H9 (cell line): ENCODE data around the gene TSPAN18. TPM values are rescaled to one million over a fixed set of nuclear protein-coding genes. Genes with fewer than 3 reads are reported as not detected.

Source experiments
- DNase-seq: peaks from one replicate; pipeline ENCODE4 v3.0.0-alpha.2; 2017
- H2AFZ ChIP-seq: one replicate; pipeline ENCODE4 v1.6.1; 2013; ENCODE audit warnings: mild to moderate bottlenecking, low read length, control low read depth, moderate library complexity
- H2AK5ac ChIP-seq: 2 replicates; pipeline ENCODE4 v1.6.1; 2013; ENCODE audit warnings: low read length, control low read depth, mixed read lengths; ENCODE audit not compliant: insufficient read length
- H2BK120ac ChIP-seq: one replicate; pipeline ENCODE4 v1.6.1; 2013; ENCODE audit warnings: low read depth, mild to moderate bottlenecking, low read length, control low read depth, inconsistent platforms; ENCODE audit not compliant: poor library complexity, severe bottlenecking
- H2BK12ac ChIP-seq: 2 replicates; pipeline ENCODE4 v1.6.1; 2013; ENCODE audit warnings: low read length, control low read depth, mixed read lengths, low read depth; ENCODE audit not compliant: insufficient read length
- H2BK15ac ChIP-seq: 2 replicates; pipeline ENCODE4 v1.6.1; 2013; ENCODE audit warnings: low read depth, low read length, control low read depth
- H2BK20ac ChIP-seq: one replicate; pipeline ENCODE4 v1.6.1; 2013; ENCODE audit warnings: low read depth, mild to moderate bottlenecking, low read length, control low read depth, inconsistent platforms; ENCODE audit not compliant: poor library complexity, severe bottlenecking
- H2BK5ac ChIP-seq: 2 replicates; pipeline ENCODE4 v1.6.1; 2013; ENCODE audit warnings: low read length, control low read depth, mixed read lengths; ENCODE audit not compliant: insufficient read length
- H3K14ac ChIP-seq: 2 replicates; pipeline ENCODE4 v1.6.1; 2013; ENCODE audit warnings: low read length, control low read depth; ENCODE audit not compliant: insufficient read depth
- H3K18ac ChIP-seq: 2 replicates; pipeline ENCODE4 v1.6.1; 2013; ENCODE audit warnings: low read depth, mild to moderate bottlenecking, mixed read lengths, low read length, control low read depth; ENCODE audit not compliant: insufficient read length
- H3K23ac ChIP-seq: 2 replicates; pipeline ENCODE4 v1.6.1; 2013; ENCODE audit warnings: low read length, control low read depth, mixed read lengths, low read depth; ENCODE audit not compliant: insufficient read length
- H3K23me2 ChIP-seq: 2 replicates; pipeline ENCODE4 v1.6.1; 2013; ENCODE audit warnings: low read depth, mild to moderate bottlenecking, mixed read lengths, low read length, control low read depth; ENCODE audit not compliant: insufficient read length, poor library complexity, severe bottlenecking
- H3K27ac ChIP-seq: 2 replicates; pipeline ENCODE4 v1.5.1; 2013; ENCODE audit warnings: low read length, control low read depth, mixed read lengths, low read depth; ENCODE audit not compliant: insufficient read length
- H3K27me3 ChIP-seq: 2 replicates; pipeline ENCODE4 v1.6.1; 2013; ENCODE audit warnings: low read length, control low read depth, inconsistent platforms; ENCODE audit not compliant: insufficient read depth
- H3K4ac ChIP-seq: 2 replicates; pipeline ENCODE4 v1.6.1; 2013; ENCODE audit warnings: low read depth, mild to moderate bottlenecking, control low read depth, inconsistent platforms, low read length, moderate library complexity
- H3K4me1 ChIP-seq: 2 replicates; pipeline ENCODE4 v1.6.1; 2013; ENCODE audit warnings: low read length, control low read depth, inconsistent platforms; ENCODE audit not compliant: insufficient read depth
- H3K4me2 ChIP-seq: 2 replicates; pipeline ENCODE4 v1.6.1; 2013; ENCODE audit warnings: low read length, control low read depth, mixed read lengths; ENCODE audit not compliant: insufficient read length, insufficient read depth
- H3K56ac ChIP-seq: 2 replicates; pipeline ENCODE4 v1.6.1; 2013; ENCODE audit warnings: low read depth, mild to moderate bottlenecking, mixed read lengths, low read length, control low read depth; ENCODE audit not compliant: insufficient read length
- H3K79me1 ChIP-seq: 2 replicates; pipeline ENCODE4 v1.6.1; 2013; ENCODE audit warnings: low read depth, mild to moderate bottlenecking, moderate library complexity, low read length, control low read depth, inconsistent platforms; ENCODE audit not compliant: insufficient read depth, poor library complexity, severe bottlenecking
- H3K79me2 ChIP-seq: 2 replicates; pipeline ENCODE4 v1.6.1; 2013; ENCODE audit warnings: low read length, control low read depth, inconsistent platforms; ENCODE audit not compliant: insufficient read depth
- H3K9ac ChIP-seq: 2 replicates; pipeline ENCODE4 v1.6.1; 2013; ENCODE audit warnings: low read length, control low read depth, mixed read lengths; ENCODE audit not compliant: insufficient read length; ENCODE audit errors: extremely low read depth
- H3K9me3 ChIP-seq: one replicate; pipeline ENCODE4 v1.6.1; 2013; ENCODE audit warnings: low read depth, low read length, inconsistent platforms; ENCODE audit not compliant: control insufficient read depth
- H3T11ph ChIP-seq: one replicate; pipeline ENCODE4 v1.6.1; 2013; ENCODE audit warnings: mild to moderate bottlenecking, low read length, control low read depth, inconsistent platforms
- H4K20me1 ChIP-seq: one replicate; pipeline ENCODE4 v1.6.1; 2013; ENCODE audit not compliant: control insufficient read depth, insufficient read length, insufficient read depth
- H4K5ac ChIP-seq: 2 replicates; pipeline ENCODE4 v1.6.1; 2013; ENCODE audit warnings: low read depth, mild to moderate bottlenecking, mixed read lengths, low read length, control low read depth; ENCODE audit not compliant: insufficient read length
- H4K8ac ChIP-seq: replicated peaks from 2 replicates; pipeline ENCODE4 v1.6.1; 2013; ENCODE audit warnings: low read length, control low read depth, mixed read lengths, low read depth; ENCODE audit not compliant: insufficient read length
- H4K91ac ChIP-seq: 2 replicates; pipeline ENCODE4 v1.6.1; 2013; ENCODE audit warnings: low read depth, mild to moderate bottlenecking, moderate library complexity, mixed read lengths, low read length, control low read depth; ENCODE audit not compliant: insufficient read length
- H3K27ac Mint-ChIP-seq, 3 experiments: 2 replicates in 2 of 3; 3 replicates in 1 of 3; pipeline ENCODE4 v1.8.0; 2020 to 2021; ENCODE audit warnings: mixed read lengths in 3 of 3, mild to moderate bottlenecking in 1 of 3, moderate library complexity in 1 of 3
- H3K27me3 Mint-ChIP-seq: 2 replicates; pipeline ENCODE4 v1.8.0; 2021; ENCODE audit warnings: low read depth, mild to moderate bottlenecking, moderate library complexity, mixed read lengths
- H3K36me3 Mint-ChIP-seq, 3 experiments: 2 replicates in 2 of 3; 3 replicates in 1 of 3; pipeline ENCODE4 v1.8.0; 2020 to 2021; ENCODE audit warnings: low read depth in 3 of 3, mixed read lengths in 3 of 3; ENCODE audit not compliant: insufficient read depth in 1 of 3
- H3K4me1 Mint-ChIP-seq, 2 experiments: 2 replicates each; pipeline ENCODE4 v1.8.0; 2020; ENCODE audit warnings: mixed read lengths in 2 of 2
- H3K4me3 Mint-ChIP-seq, 2 experiments: 2 replicates in 1 of 2; 3 replicates in 1 of 2; pipeline ENCODE4 v1.8.0; 2020 to 2021; ENCODE audit warnings: mild to moderate bottlenecking in 2 of 2, mixed read lengths in 2 of 2, moderate library complexity in 1 of 2
- H3K9me3 Mint-ChIP-seq, 2 experiments: 2 replicates in 1 of 2; 3 replicates in 1 of 2; pipeline ENCODE4 v1.8.0; 2020; ENCODE audit warnings: mild to moderate bottlenecking in 2 of 2, mixed read lengths in 2 of 2, moderate library complexity in 1 of 2
- WGBS: extraction: QIAGEN DNeasy Blood & Tissue Kit; methylation state at CpG from one replicate; pipeline ENCODE4 v1.1.7; 2013; ENCODE audit warnings: missing lambda C conversion rate, low lambda C conversion rate, mixed read lengths; ENCODE audit not compliant: insufficient read length; ENCODE audit errors: extremely low coverage; 5-methylcytosine and 5-hydroxymethylcytosine counted together
- total RNA-seq: library from RNA; stranded (reverse); gene quantifications from 2 replicates; pipeline ENCODE4 v1.2.1, GENCODE V29; 2021
- TF ChIP-seq, protein P1 (sequence below): fragments of 200-600 bp; sonication (generic); conservative IDR thresholded peaks from 3 replicates; pipeline ENCODE4 v1.8.0; 2021; ENCODE audit warnings: antibody characterized with exemption, mild to moderate bottlenecking

Gene TSPAN18
- total RNA-seq, 1 experiment from 2014 or later = 25.3 TPM

DNA sequence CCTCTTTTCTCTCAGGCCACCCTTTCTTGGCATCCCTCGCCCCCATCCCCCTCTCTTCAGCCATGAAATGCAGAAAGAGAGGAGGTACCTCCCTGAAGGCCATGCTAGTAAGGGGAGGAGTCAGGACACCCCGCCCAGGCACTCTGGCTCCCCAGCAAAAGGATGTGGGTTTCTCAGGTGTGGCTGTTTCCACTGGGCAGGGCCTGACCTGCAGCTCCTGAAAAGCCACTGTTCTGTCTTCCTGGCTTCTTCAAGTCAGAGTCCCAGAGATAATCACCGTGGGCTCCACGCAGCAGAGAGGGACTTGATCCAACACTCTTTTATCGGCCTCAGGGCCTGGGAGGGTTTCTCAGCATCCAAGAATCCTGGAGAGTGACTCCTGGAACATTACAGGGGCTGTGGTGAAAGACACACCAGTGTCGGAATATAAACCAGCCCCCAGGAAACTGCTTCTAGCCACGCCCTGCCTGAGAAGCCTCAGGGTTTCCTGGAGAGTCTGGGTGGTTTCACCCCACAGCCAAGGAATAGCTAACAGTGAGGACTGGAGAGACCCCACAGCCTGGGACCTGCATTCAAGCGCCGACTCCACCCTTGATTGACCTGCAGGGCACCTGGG is 45.7 kb upstream of the TSPAN18 start:
- no CpG with 5 or more reads among the region's 9 CpGs for WGBS
- Mint-ChIP-seq H3K4me3 (no peak overlapping the region), H3K9me3 (peaks cover 0 to 4% of the 10 kb centered on the region in 2 experiments; a peak in 1 of 5 replicates), H3K4me1 (peaks cover 19 to 25% of the 10 kb centered on the region in 2 experiments), H3K36me3 (no peaks in the 10 kb centered on the region; a peak in 1 of 7 replicates), H3K27ac (no peak overlapping the region; a peak in 1 of 7 replicates), H3K27me3 (peaks cover 3% of the 10 kb centered on the region; the same call in 1 of the 2 replicates)
- no peak overlapping the region for H2BK20ac ChIP-seq
- H4K8ac ChIP-seq = no peak overlapping the region
- no peaks in the 10 kb centered on the region for H3K27me3 ChIP-seq
- no peak overlapping the region for H3K56ac ChIP-seq
- H3T11ph ChIP-seq = no peak overlapping the region
- H3K18ac ChIP-seq = no peak overlapping the region
- no peak overlapping the region; the same call in 1 of the 2 replicates for H3K4ac ChIP-seq
- no peak overlapping the region for H3K9ac ChIP-seq
- no peak overlapping the region for H3K4me2 ChIP-seq
- no peak overlapping the region for H3K27ac ChIP-seq
- H3K23ac ChIP-seq = no peak overlapping the region
- no peak overlapping the region for H2BK120ac ChIP-seq
- no peaks in the 10 kb centered on the region for H3K23me2 ChIP-seq
- H4K5ac ChIP-seq = no peak overlapping the region
- no peak overlapping the region for H2BK12ac ChIP-seq
- H3K79me2 ChIP-seq = no peaks in the 10 kb centered on the region
- no peak overlapping the region for H2AK5ac ChIP-seq
- H3K4me1 ChIP-seq = peaks cover 6% of the 10 kb centered on the region; the same call in 1 of the 2 replicates
- H3K14ac ChIP-seq = no peak overlapping the region
- TF ChIP-seq, protein P1, sequence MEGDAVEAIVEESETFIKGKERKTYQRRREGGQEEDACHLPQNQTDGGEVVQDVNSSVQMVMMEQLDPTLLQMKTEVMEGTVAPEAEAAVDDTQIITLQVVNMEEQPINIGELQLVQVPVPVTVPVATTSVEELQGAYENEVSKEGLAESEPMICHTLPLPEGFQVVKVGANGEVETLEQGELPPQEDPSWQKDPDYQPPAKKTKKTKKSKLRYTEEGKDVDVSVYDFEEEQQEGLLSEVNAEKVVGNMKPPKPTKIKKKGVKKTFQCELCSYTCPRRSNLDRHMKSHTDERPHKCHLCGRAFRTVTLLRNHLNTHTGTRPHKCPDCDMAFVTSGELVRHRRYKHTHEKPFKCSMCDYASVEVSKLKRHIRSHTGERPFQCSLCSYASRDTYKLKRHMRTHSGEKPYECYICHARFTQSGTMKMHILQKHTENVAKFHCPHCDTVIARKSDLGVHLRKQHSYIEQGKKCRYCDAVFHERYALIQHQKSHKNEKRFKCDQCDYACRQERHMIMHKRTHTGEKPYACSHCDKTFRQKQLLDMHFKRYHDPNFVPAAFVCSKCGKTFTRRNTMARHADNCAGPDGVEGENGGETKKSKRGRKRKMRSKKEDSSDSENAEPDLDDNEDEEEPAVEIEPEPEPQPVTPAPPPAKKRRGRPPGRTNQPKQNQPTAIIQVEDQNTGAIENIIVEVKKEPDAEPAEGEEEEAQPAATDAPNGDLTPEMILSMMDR = no peak
- H3K79me1 ChIP-seq = no peaks in the 10 kb centered on the region
- DNase-seq = peak; percentile 59
- H2BK5ac ChIP-seq = no peak overlapping the region
- H4K91ac ChIP-seq = no peak overlapping the region
- H2BK15ac ChIP-seq = no peak overlapping the region; the same call in 1 of the 2 replicates
- no peaks in the 10 kb centered on the region for H3K9me3 ChIP-seq
- H4K20me1 ChIP-seq = no peaks in the 10 kb centered on the region
- H2AFZ ChIP-seq = peak overlapping the region; percentile 17
